ENCODE data around the gene TRIP13.
"Not testable (repeated sequence)": the region's sequence is repeated elsewhere in the genome, so short reads cannot be mapped to it uniquely, and the experiment has no call there.

- TF ChIP-seq CTCF (IDR thresholded peaks at IDR 0.05; ENCODE audit: poor library complexity) = peak; percentile 25
- TF ChIP-seq EZH2 (IDR thresholded peaks at IDR 0.05; ENCODE audit: borderline replicate concordance) = not testable (repeated sequence)
Measured at GRCh38 chr5:934381-934967, 41.8 kb downstream of the TRIP13 start.
